T-helper 2 cell treated with Interferon-gamma antibody and Interleukin-4, amounts not matched to agents 5 μg/mL and 100 μg/mL, for 36 hours (primary cell): ENCODE data around the gene IGSF8.

Experiments
- DNase-seq: peaks from one replicate; pipeline ENCODE4 v3.0.0; 2021; ENCODE audit warnings: low spot score
- H3K27ac Mint-ChIP-seq: one replicate; pipeline ENCODE4 v1.8.0; 2021; ENCODE audit warnings: mild to moderate bottlenecking, mixed read lengths
- H3K27me3 Mint-ChIP-seq: one replicate; pipeline ENCODE4 v1.8.0; 2021; ENCODE audit warnings: low read depth, mixed read lengths
- H3K36me3 Mint-ChIP-seq: one replicate; pipeline ENCODE4 v1.8.0; 2021; ENCODE audit warnings: low read depth, mixed read lengths
- H3K4me1 Mint-ChIP-seq: one replicate; pipeline ENCODE4 v1.8.0; 2021; ENCODE audit warnings: low read depth, mixed read lengths
- H3K4me3 Mint-ChIP-seq: one replicate; pipeline ENCODE4 v1.8.0; 2022; ENCODE audit warnings: mild to moderate bottlenecking, moderate library complexity, mixed read lengths
- H3K9me3 Mint-ChIP-seq: one replicate; pipeline ENCODE4 v1.8.0; 2021; ENCODE audit warnings: mixed read lengths

Gene IGSF8

GRCh38 chr1:160049101-160049500 is 49.3 kb downstream of the IGSF8 start:
- Mint-ChIP-seq H3K27ac (no peak overlapping the region), H3K4me1 (peaks cover 13% of the 10 kb centered on the region), H3K27me3 (peaks cover 25% of the 10 kb centered on the region), H3K9me3 (no peaks in the 10 kb centered on the region), H3K4me3 (no peak overlapping the region), H3K36me3 (no peaks in the 10 kb centered on the region)
- no peak for DNase-seq

GRCh38 chr1:160048335-160048734 is 50.1 kb downstream of the IGSF8 start:
- Mint-ChIP-seq H3K9me3 (no peaks in the 10 kb centered on the region), H3K27me3 (peaks cover 18% of the 10 kb centered on the region), H3K4me3 (no peak overlapping the region), H3K36me3 (no peaks in the 10 kb centered on the region), H3K27ac (no peak overlapping the region), H3K4me1 (peaks cover 13% of the 10 kb centered on the region)
- no peak for DNase-seq

GRCh38 chr1:160047111-160047991 is 51.1 kb downstream of the IGSF8 start:
- peaks cover 14% of the 10 kb centered on the region for H3K27me3 Mint-ChIP-seq
- no peak for DNase-seq
- peak overlapping the region; percentile 76 for H3K4me3 Mint-ChIP-seq
- no peaks in the 10 kb centered on the region for H3K36me3 Mint-ChIP-seq
- H3K9me3 Mint-ChIP-seq = no peaks in the 10 kb centered on the region
- H3K27ac Mint-ChIP-seq = peak overlapping the region; percentile 46
- H3K4me1 Mint-ChIP-seq = peaks cover 13% of the 10 kb centered on the region

GRCh38 chr1:160046494-160047110 is 51.8 kb downstream of the IGSF8 start:
- peaks cover 13% of the 10 kb centered on the region for H3K4me1 Mint-ChIP-seq
- DNase-seq = peak; percentile 39
- no peaks in the 10 kb centered on the region for H3K36me3 Mint-ChIP-seq
- peak overlapping the region; percentile 76 for H3K4me3 Mint-ChIP-seq
- peaks cover 11% of the 10 kb centered on the region for H3K27me3 Mint-ChIP-seq
- H3K27ac Mint-ChIP-seq = peak overlapping the region; percentile 46
- no peaks in the 10 kb centered on the region for H3K9me3 Mint-ChIP-seq

GRCh38 chr1:160045653-160046052 is 52.8 kb downstream of the IGSF8 start:
- Mint-ChIP-seq H3K36me3 (no peaks in the 10 kb centered on the region), H3K27ac (no peak overlapping the region), H3K9me3 (no peaks in the 10 kb centered on the region), H3K4me3 (no peak overlapping the region), H3K4me1 (peaks cover 13% of the 10 kb centered on the region), H3K27me3 (peaks cover 7% of the 10 kb centered on the region)
- no peak for DNase-seq

- Mint-ChIP-seq H3K4me3 (no peak overlapping the region), H3K9me3 (no peaks in the 10 kb centered on the region), H3K36me3 (no peaks in the 10 kb centered on the region), H3K4me1 (peaks cover 13% of the 10 kb centered on the region), H3K27ac (no peak overlapping the region), H3K27me3 (peaks cover 6% of the 10 kb centered on the region)
- DNase-seq = no peak
Observed at GRCh38 chr1:160043543-160043942, 54.9 kb downstream of the IGSF8 start.
